Testis (tissue), 2 donors: ENCODE data around the gene APOL6.
"Not testable (repeated sequence)": the region's sequence is repeated elsewhere in the genome, so short reads cannot be mapped to it uniquely, and the experiment has no call there.

Experiments used
- CTCF ChIP-seq, 3 experiments: fragments of 450-650 bp in 2 of 3; fragments of 200-600 bp in 1 of 3; sonication (generic) in 1 of 3; IDR thresholded peaks; one replicate each; pipeline ENCODE4 v1.5.1; 2016 to 2019; ENCODE audit warnings: antibody characterized with exemption in 3 of 3, mild to moderate bottlenecking in 2 of 3, moderate library complexity in 1 of 3
- POLR2A ChIP-seq: fragments of 450-650 bp; IDR thresholded peaks from one replicate; pipeline ENCODE4 v1.6.1; 2017; ENCODE audit warnings: antibody characterized with exemption, mild to moderate bottlenecking, moderate library complexity

GRCh38 chr22:35623885-35624284 lies 24.4 kb upstream of the APOL6 start:
- not testable (repeated sequence) for TF ChIP-seq POLR2A; CTCF (IDR thresholded peaks at IDR 0.05)
